Stimulated activated CD8-positive, alpha-beta memory T cell treated with anti-CD3 and anti-CD28 coated beads, Interleukin-4, amount 100 ng/mL, for 48 hours (primary cell): ENCODE measurements around the gene LTBP1.

ENCODE experiments used
- DNase-seq: peaks from one replicate; pipeline ENCODE4 v3.0.0-alpha.2; 2020

The LTBP1 gene

GRCh38 chr2:33122726-33123125, 176.0 kb downstream of the LTBP1 start:
- DNase-seq, result no peak

DNA sequence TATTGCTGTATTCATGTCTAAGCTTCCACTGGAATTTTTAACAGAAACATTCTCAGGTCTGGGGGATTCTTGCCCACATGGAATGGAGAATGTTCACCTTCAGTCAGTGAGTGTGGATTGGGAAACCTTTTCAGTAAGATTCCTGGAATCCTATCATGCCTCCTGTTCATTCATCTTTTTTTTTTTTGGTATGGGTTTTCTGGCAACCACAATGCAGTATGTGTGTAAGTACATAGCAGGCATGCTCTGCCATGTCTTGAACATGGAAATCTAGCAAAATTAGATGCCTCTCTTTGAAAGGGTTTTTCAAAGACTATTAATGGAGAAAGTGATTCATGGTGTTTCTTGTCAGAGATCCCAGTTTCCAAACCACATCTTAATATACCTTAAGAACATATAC, 176.5 kb downstream of the LTBP1 start:
- no peak for DNase-seq

DNA sequence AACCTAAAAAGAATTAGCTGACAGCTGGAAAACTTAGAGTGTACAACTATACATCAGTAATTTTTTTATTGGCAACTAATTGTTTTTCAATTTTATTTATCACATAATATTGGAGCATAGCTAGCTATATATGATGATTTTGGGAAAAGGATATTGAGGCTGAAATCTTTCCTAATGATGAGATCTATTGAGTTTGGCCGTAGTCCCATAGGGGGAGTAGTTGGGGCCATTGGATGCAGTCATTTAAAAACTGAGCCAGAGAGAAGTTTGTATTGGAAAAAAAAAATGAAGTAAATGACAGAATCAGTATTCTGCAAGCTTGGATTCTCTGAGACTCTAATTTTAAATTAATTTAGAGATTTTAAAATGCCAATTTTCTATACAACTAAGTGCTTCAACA, 179.8 kb downstream of the LTBP1 start:
- no peak for DNase-seq

GRCh38 chr2:33126958-33127357, 180.2 kb downstream of the LTBP1 start:
- DNase-seq, result no peak

DNA sequence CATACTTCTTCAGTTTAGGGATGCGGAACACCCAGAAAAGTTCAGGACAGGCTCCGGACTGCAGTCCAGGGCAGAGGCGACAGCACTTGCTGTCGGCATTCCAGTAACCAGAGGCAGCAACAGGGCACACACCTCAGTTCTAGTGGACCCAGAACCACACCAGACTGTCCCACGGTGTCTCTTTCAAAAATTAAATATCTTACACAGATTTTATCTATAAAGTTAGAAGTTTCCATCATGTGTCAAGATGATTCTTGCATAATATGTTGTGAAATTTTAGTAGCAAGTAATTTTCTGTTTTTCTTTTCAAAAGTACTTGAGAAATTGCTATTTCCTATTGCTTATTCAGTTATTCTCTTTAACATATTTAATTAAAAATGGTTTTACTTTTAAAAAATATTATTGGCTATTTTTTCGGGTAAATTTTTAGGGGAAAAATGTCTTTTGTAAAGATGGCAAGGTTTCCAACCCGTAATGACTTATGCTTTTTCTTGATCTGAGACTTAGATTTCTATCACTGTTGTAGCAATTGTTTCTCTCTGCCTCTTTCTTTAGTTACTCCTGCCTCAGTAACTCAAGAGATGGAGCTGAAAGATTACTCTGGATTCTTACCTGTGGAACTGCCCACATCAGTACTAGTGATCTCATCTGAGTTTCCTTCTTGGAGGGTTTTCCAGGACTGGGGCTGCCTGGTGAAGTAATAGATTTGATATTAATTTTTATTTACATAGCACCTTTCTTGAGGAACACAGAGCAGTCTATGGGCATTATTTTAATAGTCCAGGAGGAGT, 182.7 kb downstream of the LTBP1 start:
- DNase-seq, result no peak

- DNase-seq, result no peak
Measured at GRCh38 chr2:33130054-33130447, 183.3 kb downstream of the LTBP1 start.

DNA sequence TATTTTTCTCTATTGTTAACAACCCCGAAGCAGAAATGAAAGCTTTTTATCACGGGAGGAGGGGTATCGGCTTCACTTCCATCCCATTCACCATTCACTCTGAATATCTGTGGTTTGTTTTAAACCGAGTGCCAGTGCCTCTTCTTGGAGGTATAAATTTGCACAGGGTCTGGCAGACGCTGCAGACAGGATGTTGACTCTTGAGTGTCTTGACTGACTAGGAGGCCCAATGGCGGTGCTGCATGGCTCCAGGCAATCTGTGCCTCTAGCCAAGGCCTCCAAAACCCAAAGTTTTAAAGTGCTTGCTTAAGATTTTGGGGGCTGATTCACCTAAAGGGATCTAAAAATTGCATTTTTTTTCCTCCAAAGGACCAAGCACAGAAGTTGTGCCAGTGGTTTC, 183.8 kb downstream of the LTBP1 start:
- DNase-seq, result no peak

DNA sequence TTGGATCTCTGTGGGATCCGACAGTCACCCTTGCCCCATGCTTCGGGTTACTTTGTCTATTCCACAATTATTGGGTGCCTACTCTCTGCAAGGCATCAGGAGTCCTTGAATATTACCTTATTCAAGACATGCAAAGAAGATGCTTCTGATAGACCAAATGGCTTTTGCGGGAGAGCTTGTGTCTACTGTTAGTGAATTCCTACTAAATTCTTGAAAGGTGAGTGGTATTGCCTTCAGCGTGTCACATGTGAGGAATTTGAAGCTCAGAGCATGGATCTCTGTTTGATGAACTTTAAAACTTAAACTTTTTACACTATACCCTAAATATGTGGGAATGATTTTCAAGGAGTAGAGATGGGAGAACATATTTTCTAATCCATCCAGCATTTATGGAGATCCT, 184.4 kb downstream of the LTBP1 start:
- DNase-seq, result no peak

DNA sequence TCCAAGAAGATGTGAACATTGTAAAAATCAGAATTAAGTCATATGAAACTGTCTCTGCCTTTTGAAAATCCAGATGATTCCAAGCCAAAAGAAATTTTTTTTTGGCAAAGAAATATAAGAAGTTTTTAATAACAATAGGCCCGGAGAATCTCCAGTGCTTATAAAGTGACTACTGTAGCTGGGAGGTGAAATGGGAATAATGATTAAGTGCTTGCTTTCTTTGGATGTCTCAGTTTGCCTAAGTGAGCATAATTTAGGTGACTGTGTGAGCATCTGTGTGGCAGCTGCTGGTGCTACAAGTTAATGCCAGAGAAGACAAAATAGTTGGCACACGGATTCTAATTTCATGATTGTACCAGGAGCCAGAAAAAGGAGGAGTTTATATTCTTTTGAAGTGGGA, 185.0 kb downstream of the LTBP1 start:
- no peak for DNase-seq

GRCh38 chr2:33133454-33133952, 186.8 kb downstream of the LTBP1 start:
- no peak for DNase-seq

DNA sequence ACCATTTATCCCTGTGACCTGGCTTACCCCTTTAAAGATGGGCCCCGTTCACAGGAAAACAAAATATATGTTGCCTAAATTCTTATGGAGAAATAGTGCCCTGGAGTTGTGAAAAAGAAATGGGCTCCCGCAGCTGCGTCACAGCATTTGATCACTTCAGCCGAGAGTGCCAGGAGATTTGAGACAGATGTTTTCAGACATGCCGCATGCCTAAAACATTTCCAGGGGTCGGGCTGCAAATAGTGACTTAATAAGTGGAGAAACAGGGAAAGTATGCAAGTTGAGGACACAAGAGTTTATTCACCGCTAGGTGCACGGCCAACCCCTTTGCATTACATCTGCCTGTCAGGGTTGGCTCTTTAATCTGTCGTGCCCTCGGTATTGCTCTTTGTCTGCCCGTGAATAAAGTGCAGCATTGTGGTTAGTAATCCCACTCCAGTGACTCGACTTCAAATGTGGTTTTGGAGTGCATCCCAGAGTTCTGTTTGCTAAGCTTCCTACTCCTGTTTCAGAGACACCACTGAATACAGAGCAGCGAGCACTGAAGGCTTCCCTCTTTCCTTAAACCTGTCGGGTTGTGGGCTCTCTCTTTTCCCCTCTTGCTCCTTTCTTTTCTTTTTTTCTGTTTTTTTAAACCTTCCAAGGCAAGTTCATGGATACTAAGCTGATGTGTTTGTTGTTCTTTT, 187.5 kb downstream of the LTBP1 start:
- no peak for DNase-seq

DNA sequence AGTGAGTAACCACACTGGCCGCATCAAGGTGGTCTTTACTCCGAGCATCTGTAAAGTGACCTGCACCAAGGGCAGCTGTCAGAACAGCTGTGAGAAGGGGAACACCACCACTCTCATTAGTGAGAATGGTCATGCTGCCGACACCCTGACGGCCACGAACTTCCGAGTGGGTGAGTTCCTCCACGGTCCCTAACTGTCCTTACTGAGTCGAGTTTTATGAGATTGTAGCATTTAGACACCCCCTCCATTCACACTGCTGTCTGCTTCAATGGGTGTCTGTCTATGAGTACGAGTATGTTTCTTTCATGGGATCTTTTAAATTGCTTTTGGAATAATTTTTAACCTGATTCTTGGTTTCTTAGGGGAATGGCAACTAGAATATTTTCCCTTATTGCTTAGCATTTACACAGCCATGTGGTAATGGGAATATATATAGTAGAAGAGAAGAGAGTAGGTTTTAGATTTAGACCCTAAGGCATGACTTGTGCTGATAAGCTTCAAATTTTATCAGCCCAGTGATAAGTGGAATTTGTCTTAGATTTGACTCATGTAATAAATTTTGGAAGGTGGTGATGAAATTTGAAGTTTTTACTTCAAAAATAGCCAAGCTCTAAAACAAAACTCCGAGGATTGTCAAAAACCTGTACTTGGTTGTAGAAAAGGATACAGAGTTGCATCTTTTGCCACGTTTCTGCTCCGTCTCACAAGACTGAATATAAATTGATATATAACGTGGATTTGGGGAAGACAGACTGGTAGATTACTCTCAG, 188.2 kb downstream of the LTBP1 start:
- DNase-seq, result no peak

GRCh38 chr2:33135645-33136044, 188.9 kb downstream of the LTBP1 start:
- DNase-seq, result no peak

DNA sequence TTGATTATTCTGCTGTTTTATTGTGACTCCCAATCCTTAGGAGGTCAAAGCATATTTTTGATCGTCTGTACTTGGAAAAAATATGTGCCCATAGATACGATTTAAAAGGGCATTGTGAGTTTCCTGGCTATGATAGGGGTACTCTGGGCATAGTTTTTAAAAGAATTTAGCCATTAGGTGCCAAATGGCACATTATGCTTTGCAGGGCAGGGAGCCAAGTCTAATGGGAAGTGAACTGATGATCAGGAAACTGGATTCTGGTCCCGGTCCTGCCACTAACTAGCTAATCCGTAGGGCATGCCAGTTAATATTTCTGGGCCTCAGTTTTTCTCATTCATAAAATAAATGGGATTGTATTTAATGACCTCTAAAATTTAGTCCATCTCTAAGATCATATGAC, 189.3 kb downstream of the LTBP1 start:
- no peak for DNase-seq

DNA sequence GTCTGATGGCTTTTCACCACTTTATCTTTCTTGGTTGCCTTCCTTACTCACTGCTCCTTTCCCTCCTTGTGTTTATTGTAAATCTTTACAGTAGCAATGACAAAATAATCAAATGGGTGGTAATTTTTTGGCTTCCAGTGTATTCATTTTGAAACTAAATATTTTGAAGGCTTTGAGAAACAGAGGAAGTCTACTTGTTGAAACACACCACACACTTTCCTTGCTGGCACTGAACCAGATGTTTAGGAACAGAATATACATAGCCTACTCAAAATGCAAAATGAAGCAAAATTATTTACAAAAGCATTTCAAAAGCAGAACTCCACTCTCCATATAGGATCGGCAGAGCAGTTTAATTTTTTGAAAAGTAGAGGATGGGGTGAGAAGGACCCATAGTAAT, 189.8 kb downstream of the LTBP1 start:
- no peak for DNase-seq

GRCh38 chr2:33137331-33137730, 190.6 kb downstream of the LTBP1 start:
- no peak for DNase-seq

DNA sequence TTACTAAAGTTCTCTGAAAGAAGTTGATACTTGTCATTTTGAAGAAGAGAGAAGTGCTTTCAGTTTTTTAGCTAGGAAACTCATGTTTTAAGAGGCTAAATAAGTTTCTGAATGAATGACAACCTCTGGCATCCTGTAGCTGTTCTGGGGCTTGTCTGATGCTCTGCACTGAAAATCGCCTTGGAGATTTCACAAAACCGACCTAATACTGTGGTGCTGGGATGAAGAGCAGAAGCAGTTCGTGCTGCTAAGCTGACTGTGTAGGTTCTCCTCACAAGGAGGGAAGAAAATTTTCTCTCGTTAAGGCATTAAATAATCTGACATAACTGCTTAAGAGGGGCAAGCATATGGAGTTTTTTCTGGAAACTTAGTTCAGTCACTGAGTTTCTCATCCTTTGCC, 193.2 kb downstream of the LTBP1 start:
- no peak for DNase-seq

DNA sequence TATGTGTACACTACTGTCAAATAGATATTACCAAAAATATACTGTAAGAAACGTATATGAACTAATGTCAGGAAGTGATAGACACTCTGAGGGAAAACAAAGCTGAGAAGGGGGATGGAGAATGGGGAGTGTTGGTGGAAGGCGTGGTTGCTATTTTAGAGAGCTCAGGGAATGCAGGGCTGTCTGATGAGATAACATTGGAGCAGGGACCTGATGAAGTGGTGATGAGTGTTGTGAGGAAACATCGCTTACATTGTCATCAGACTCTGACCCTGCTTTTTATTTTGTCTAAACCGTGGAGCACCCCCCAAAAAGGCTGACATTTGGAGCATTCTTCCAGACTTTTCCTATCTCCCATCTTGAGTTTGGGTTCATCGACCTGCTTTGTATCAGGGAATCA, 194.7 kb downstream of the LTBP1 start:
- DNase-seq, result no peak

GRCh38 chr2:33142810-33143209, 196.1 kb downstream of the LTBP1 start:
- DNase-seq, result no peak

GRCh38 chr2:33144243-33144642, 197.5 kb downstream of the LTBP1 start:
- no peak for DNase-seq

DNA sequence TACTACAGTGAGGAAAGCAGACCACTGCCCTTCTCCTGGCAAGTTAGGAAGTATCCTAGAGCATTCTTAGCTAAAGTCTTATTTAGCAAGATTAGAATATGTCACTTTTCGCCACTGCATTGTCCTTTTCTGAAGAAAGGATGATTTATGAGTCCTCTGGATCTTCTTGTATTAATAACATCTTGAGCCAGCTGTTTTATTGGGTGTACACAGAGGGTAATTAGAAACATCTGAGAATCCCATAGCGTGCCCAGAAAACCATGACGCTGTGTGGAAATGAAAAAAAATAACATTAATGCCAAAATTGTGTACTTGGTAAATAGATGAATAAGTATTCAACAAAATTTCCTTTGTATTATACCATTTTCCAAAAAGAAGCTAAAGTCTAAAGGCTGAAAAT, 198.7 kb downstream of the LTBP1 start:
- DNase-seq, result no peak

DNA sequence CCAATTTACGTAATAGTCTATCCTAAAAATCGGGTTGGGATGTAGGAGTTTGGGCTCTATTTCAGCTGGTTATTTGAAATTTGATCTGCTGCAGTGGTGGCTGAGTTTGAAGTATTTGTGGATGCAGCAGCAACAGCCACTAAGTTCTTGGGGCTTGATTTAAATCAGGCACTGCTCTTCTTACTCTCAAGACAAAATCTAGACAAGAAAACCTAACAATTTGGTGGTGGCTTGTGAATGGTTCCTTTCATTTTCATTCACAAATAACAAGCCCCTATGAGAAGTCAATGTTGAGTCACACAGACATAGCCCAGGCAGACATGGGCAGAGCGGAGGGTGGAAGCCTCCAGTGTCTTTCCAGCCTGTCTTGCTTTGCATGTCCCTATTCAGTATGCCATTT, 199.3 kb downstream of the LTBP1 start:
- no peak for DNase-seq

GRCh38 chr2:33153008-33153407, 206.3 kb downstream of the LTBP1 start:
- no peak for DNase-seq

DNA sequence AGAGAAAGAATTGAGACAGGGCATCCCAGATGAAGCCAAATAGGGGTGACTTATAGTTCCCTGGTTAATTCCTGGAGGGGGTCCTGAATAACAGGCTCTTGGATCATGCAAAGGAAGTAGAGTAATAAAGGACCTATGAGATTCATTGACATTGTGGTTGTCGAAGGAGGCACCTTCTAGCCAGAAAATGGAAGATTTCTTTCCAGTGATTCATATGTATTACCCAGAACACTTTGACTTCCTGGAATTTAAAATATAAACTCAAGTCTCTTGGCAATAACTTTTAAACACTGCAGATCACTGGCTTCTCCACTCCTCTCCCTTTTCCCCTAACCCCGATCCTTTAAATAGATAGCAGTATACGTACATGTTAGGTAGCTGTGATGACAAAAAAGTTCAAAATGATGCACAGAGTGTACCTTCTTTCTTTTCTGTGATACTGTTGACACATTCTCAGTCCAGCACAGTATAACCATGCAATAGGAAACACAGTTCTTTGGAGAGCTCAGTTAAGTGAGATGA, 211.8 kb downstream of the LTBP1 start:
- DNase-seq, result no peak
